Measurements from ENCODE around the gene HHLA2. TPM values are rescaled to one million over a fixed set of nuclear protein-coding genes. Genes with fewer than 3 reads are reported as not detected.

The HHLA2 gene
- total and polyA plus RNA-seq, 9 donors = 0.12 to 1.1 (median 0.24) TPM; not detected in 5

GRCh38 chr3:108354562-108354961 is 58.2 kb downstream of the HHLA2 start:
- TF ChIP-seq CTCF (IDR thresholded peaks at IDR 0.05) (no peak), POLR2A (IDR thresholded peaks at IDR 0.05) (no peak), EP300 (IDR thresholded peaks at IDR 0.05) (no peak)
- intact Hi-C loops (cut with DNase I) = no loop called here
- Histone ChIP-seq H3K36me3 (no peaks in the 10 kb centered on the region), H3K4me3 (no peak overlapping the region), H3K4me1 (ENCODE audit: insufficient read depth) (no peaks in the 10 kb centered on the region), H3K9me3 (no peaks in the 10 kb centered on the region), H3K27me3 (no peaks in the 10 kb centered on the region), H3K27ac (no peak overlapping the region)
- DNase-seq = no peak
- WGBS, 3 donors = 95 to 98% (median 98%) methylated on average over 1 of the region's 1 CpG

- Histone ChIP-seq H3K27me3 (no peaks in the 10 kb centered on the region), H3K4me3 (no peak overlapping the region), H3K36me3 (no peaks in the 10 kb centered on the region), H3K4me1 (ENCODE audit: insufficient read depth) (no peaks in the 10 kb centered on the region), H3K9me3 (no peaks in the 10 kb centered on the region), H3K27ac (no peak overlapping the region)
- intact Hi-C loops (cut with DNase I) = no loop called here
- WGBS, 3 donors = 75 to 81% (median 81%) methylated on average over 2 of the region's 2 CpGs
- DNase-seq = no peak
- TF ChIP-seq EP300 (IDR thresholded peaks at IDR 0.05) (no peak), POLR2A (IDR thresholded peaks at IDR 0.05) (no peak), CTCF (IDR thresholded peaks at IDR 0.05) (no peak)
Observed at GRCh38 chr3:108357042-108357441, 60.7 kb downstream of the HHLA2 start.

- H3K36me3 ChIP-seq = no peaks in the 10 kb centered on the region
- no peaks in the 10 kb centered on the region for H3K9me3 ChIP-seq
- no peak overlapping the region for H3K4me3 ChIP-seq
- DNase-seq = no peak
- H3K27ac ChIP-seq = no peak overlapping the region
- TF ChIP-seq EP300 (IDR thresholded peaks at IDR 0.05) (no peak), CTCF (IDR thresholded peaks at IDR 0.05) (no peak), POLR2A (IDR thresholded peaks at IDR 0.05) (no peak)
- intact Hi-C loops (cut with DNase I) = no loop called here
- WGBS, 3 donors = 54 to 69% (median 58%) methylated on average over 2 of the region's 2 CpGs
- H3K27me3 ChIP-seq = no peaks in the 10 kb centered on the region
- H3K4me1 ChIP-seq (ENCODE audit: insufficient read depth) = no peaks in the 10 kb centered on the region
Observed at GRCh38 chr3:108359011-108359410, 62.7 kb downstream of the HHLA2 start.

GRCh38 chr3:108376026-108376425 is 79.7 kb downstream of the HHLA2 start:
- Histone ChIP-seq H3K4me1 (ENCODE audit: insufficient read depth) (no peaks in the 10 kb centered on the region), H3K27ac (no peak overlapping the region), H3K4me3 (no peak overlapping the region), H3K27me3 (no peaks in the 10 kb centered on the region), H3K36me3 (no peaks in the 10 kb centered on the region), H3K9me3 (no peaks in the 10 kb centered on the region)
- intact Hi-C loops (cut with DNase I) = no loop called here
- WGBS, 3 donors = 0 to 58% (median 32%) methylated on average over 1 of the region's 1 CpG
- DNase-seq = no peak
- TF ChIP-seq POLR2A (IDR thresholded peaks at IDR 0.05) (no peak), EP300 (IDR thresholded peaks at IDR 0.05) (no peak), CTCF (IDR thresholded peaks at IDR 0.05) (no peak)

- TF ChIP-seq CTCF (IDR thresholded peaks at IDR 0.05) (no peak), EP300 (IDR thresholded peaks at IDR 0.05) (no peak), POLR2A (IDR thresholded peaks at IDR 0.05) (no peak)
- H3K36me3 ChIP-seq = no peaks in the 10 kb centered on the region
- H3K4me3 ChIP-seq = no peak overlapping the region
- H3K9me3 ChIP-seq = no peaks in the 10 kb centered on the region
- no peaks in the 10 kb centered on the region for H3K27me3 ChIP-seq
- no peaks in the 10 kb centered on the region for H3K4me1 ChIP-seq (ENCODE audit: insufficient read depth)
- intact Hi-C loops (cut with DNase I) = no loop called here
- no peak for DNase-seq
- no peak overlapping the region for H3K27ac ChIP-seq
- 87 to 93% (median 88%) methylated on average over 1 of the region's 1 CpG for WGBS, 3 donors
Observed at GRCh38 chr3:108377384-108377783, 81.0 kb downstream of the HHLA2 start.
